Panc1 (cell line): ENCODE data around the gene CHMP5. TPM values are rescaled to one million over a fixed set of nuclear protein-coding genes. Genes with fewer than 3 reads are reported as not detected.

ENCODE experiments used
- ATAC-seq: fragments of 200-7000 bp; cut with Tn5 transposase; 2 replicates; pipeline ENCODE4 v1.9.1; 2020; ENCODE audit warnings: mild to moderate bottlenecking, moderate library complexity
- BruUV-seq: library from RNA; stranded (reverse); fragments of 400-500 nt; replicated peaks from 2 replicates; lab custom pipeline; 2021; lab: Mats Ljungman, UMichigan
- CTCF ChIA-PET: fragments of 300-600 bp; sonication (Branson Sonifier 250); formaldehyde crosslinking; loops from one replicate; lab custom pipeline; 2022; ENCODE audit warnings: antibody characterized with exemption; lab: Charles Lee
- POLR2A ChIA-PET: fragments of 300-600 bp; sonication (Branson Sonifier 250); formaldehyde crosslinking; loops from one replicate; lab custom pipeline; 2022; ENCODE audit warnings: antibody characterized with exemption; lab: Charles Lee
- DNase-seq: peaks from one replicate; pipeline ENCODE4 v3.0.0-alpha.2; 2010; ENCODE audit warnings: low read depth, low spot score
- H3K27ac ChIP-seq: 2 replicates; pipeline ENCODE4 v1.5.1; 2011; ENCODE audit warnings: mild to moderate bottlenecking, low read length, inconsistent platforms
- H3K27me3 ChIP-seq: fragments of 200-500 bp; sonication (Bioruptor generic); 2 replicates; pipeline ENCODE4 v1.6.0; 2014; ENCODE audit warnings: low read length, inconsistent platforms; ENCODE audit not compliant: control insufficient read depth, insufficient read depth
- H3K36me3 ChIP-seq: fragments of 200-500 bp; sonication (Bioruptor generic); 2 replicates; pipeline ENCODE4 v1.5.1; 2014; ENCODE audit warnings: inconsistent platforms, mild to moderate bottlenecking, low read length, moderate library complexity; ENCODE audit not compliant: control insufficient read depth, insufficient read depth
- H3K4me1 ChIP-seq: 2 replicates; pipeline ENCODE4 v1.5.1; 2011; ENCODE audit warnings: inconsistent platforms, mild to moderate bottlenecking, low read length, moderate library complexity; ENCODE audit not compliant: control insufficient read depth, insufficient read depth
- H3K4me3 ChIP-seq, 2 experiments: 2 replicates each; pipeline ENCODE4 v1.5.1; 2011 to 2012; ENCODE audit warnings: low read depth in 2 of 2, low read length in 2 of 2, mild to moderate bottlenecking in 2 of 2, inconsistent platforms in 1 of 2, moderate library complexity in 1 of 2
- H3K9me3 ChIP-seq: fragments of 200-500 bp; sonication (Bioruptor generic); 2 replicates; pipeline ENCODE4 v1.5.1; 2014; ENCODE audit warnings: low read depth, mild to moderate bottlenecking, inconsistent platforms, low read length, moderate library complexity; ENCODE audit not compliant: control insufficient read depth, insufficient read depth
- CTCF ChIP-seq: fragments of 450-650 bp; IDR thresholded peaks from 2 replicates; pipeline ENCODE4 v1.5.1; 2017; ENCODE audit warnings: mild to moderate bottlenecking
- POLR2AphosphoS5 ChIP-seq: IDR thresholded peaks from 2 replicates; pipeline ENCODE4 v1.6.1; 2012; ENCODE audit warnings: mild to moderate bottlenecking, low read depth, low read length, moderate library complexity
- REST ChIP-seq, 2 experiments: IDR thresholded peaks; 2 replicates each; pipeline ENCODE4 v1.6.1; 2011 to 2012; ENCODE audit warnings: low read depth in 2 of 2, control low read depth in 1 of 2, low read length in 1 of 2, mild to moderate bottlenecking in 1 of 2, moderate library complexity in 1 of 2; ENCODE audit not compliant: insufficient read depth in 1 of 2
- TCF7L2 ChIP-seq: IDR thresholded peaks from 2 replicates; pipeline ENCODE4 v1.6.1; 2011; ENCODE audit warnings: mild to moderate bottlenecking, low read depth, low read length, inconsistent platforms
- in situ Hi-C: cut with HindIII; loops from 2 replicates; pipeline ENCODE4 v1.10.0; 2016; ENCODE audit warnings: low sequenced_read_pairs, low pct_unique_long_range_greater_than_20kb
- intact Hi-C: fragments of 100-400 bp; cut with micrococcal nuclease; formaldehyde crosslinking; loops from one replicate; pipeline ENCODE4 v1.10.0; 2022; ENCODE audit not compliant: unreplicated experiment
- total RNA-seq: library from RNA; stranded (reverse); gene quantifications from one replicate; pipeline ENCODE4 v1.2.1, GENCODE V29; 2021; ENCODE audit not compliant: unreplicated experiment

CHMP5 gene
- total RNA-seq, 1 experiment from 2014 or later: 74.5 TPM

- ATAC-seq: no peak
- intact Hi-C loops: no loop called here
- Histone ChIP-seq H3K36me3 (no peaks in the 10 kb centered on the region), H3K27me3 (no peaks in the 10 kb centered on the region; the same call in 1 of the 2 replicates), H3K4me3 (no peak overlapping the region), H3K4me1 (0 out of 2 replicates have a peak, but pooled peaks cover 2% of the 10 kb centered on the region), H3K9me3 (no peaks in the 10 kb centered on the region), H3K27ac (no peak overlapping the region)
- TF ChIP-seq TCF7L2: no peak
- TF ChIP-seq CTCF: peak; percentile 53
- no peak for TF ChIP-seq REST (IDR thresholded peaks at IDR 0.05; ENCODE audit: insufficient read depth in 1 of 2, low read depth in 2 of 2, low read length in 1 of 2)
- no peak for DNase-seq
- in situ Hi-C loops: no loop called here
- BruUV-seq: no TSS peak
- ChIA-PET POLR2A (interaction anchor here (0.7 kb wide), 1 partner anchor 415 kb away, joined by 4 read pairs; no protein-coding TSS in a partner anchor), CTCF (no interaction called here)
These were observed 41.2 kb upstream of the CHMP5 start for GRCh38 chr9:33223696-33224095.

GRCh38 chr9:33225319-33226147 lies 39.3 kb upstream of the CHMP5 start:
- intact Hi-C loops: loop anchor here (1.0 kb wide), 1 partner anchor 144 kb away; no protein-coding TSS in a partner anchor
- 0 out of 2 replicates have a peak, but pooled peaks cover 2% of the 10 kb centered on the region for H3K4me1 ChIP-seq
- TF ChIP-seq POLR2AphosphoS5 (no peak), CTCF (peak; percentile 78)
- no peak overlapping the region for H3K4me3 ChIP-seq
- H3K27me3 ChIP-seq: no peaks in the 10 kb centered on the region; the same call in 1 of the 2 replicates
- no peaks in the 10 kb centered on the region for H3K36me3 ChIP-seq
- no peak overlapping the region for H3K27ac ChIP-seq
- H3K9me3 ChIP-seq: no peaks in the 10 kb centered on the region
- POLR2A ChIA-PET: no interaction called here
- ATAC-seq: peak; percentile 64
- DNase-seq: peak; percentile 66
- no TSS peak for BruUV-seq
- CTCF ChIA-PET: interaction anchor here (0.6 to 1.4 kb wide), 6 partner anchors 28 to 146 kb away, joined by 3 to 15 read pairs (median 4); no protein-coding TSS in a partner anchor
- in situ Hi-C loops: no loop called here
